GM18507 (cell line): Measurements from ENCODE around the gene MBOAT2.

Source experiments
- DNase-seq: peaks from one replicate; pipeline ENCODE4 v3.0.0; 2011; ENCODE audit warnings: low read depth; ENCODE audit not compliant: insufficient read length; ENCODE audit errors: extremely low spot score
- FAIRE-seq: peaks from 2 replicates; lab custom pipeline; 2011; peaks lifted over from hg19 to GRCh38; lab: Jason Lieb, UNC

MBOAT2 gene

DNA sequence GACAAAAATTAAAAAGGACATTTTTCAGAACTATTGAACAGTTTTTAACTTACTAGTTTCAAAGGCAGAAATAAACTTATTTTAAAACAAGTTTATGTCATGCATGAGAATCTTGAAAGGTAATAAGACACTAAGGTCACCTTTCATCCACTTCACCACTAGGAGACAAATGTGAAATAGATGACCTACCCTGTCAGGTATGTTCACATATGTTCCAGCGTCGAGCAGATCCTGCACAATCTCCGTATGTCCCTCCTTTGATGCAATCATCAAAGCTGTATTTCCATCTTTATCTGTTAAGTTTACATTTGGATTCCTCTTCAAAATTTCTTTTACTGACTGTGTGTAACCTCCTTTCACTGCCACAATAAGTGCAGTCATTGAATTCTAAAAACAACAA, 200.7 kb downstream of the MBOAT2 start:
- DNase-seq (no peak), FAIRE-seq (no peak)
